ENCODE data around the gene BTBD19. TPM values are rescaled to one million over a fixed set of nuclear protein-coding genes. Genes with fewer than 3 reads are reported as not detected.
"Not testable (repeated sequence)": the region's sequence is repeated elsewhere in the genome, so short reads cannot be mapped to it uniquely, and the experiment has no call there.

Gene BTBD19
- total RNA-seq, 1 donor from 2014 or later, result 10.1 TPM

- no peak for DNase-seq (ENCODE audit: low spot score)
Measured at GRCh38 chr1:44828003-44828651, 19.8 kb downstream of the BTBD19 start.

GRCh38 chr1:44828841-44829440 is 20.6 kb downstream of the BTBD19 start:
- DNase-seq (ENCODE audit: low spot score), result no peak

- no peak for DNase-seq (ENCODE audit: low spot score)
Measured at GRCh38 chr1:44829506-44830384, 21.4 kb downstream of the BTBD19 start.

- no peak for DNase-seq (ENCODE audit: low spot score)
Measured at GRCh38 chr1:44830900-44831304, 22.6 kb downstream of the BTBD19 start.

- DNase-seq (ENCODE audit: low spot score), result no peak
Measured at GRCh38 chr1:44831516-44831915, 23.2 kb downstream of the BTBD19 start.

GRCh38 chr1:44832056-44832705 is 23.9 kb downstream of the BTBD19 start:
- no peak for DNase-seq (ENCODE audit: low spot score)

GRCh38 chr1:44834328-44834727 is 26.0 kb downstream of the BTBD19 start:
- DNase-seq (ENCODE audit: low spot score), result no peak

- peak; percentile 78 for DNase-seq (ENCODE audit: low spot score)
Measured at GRCh38 chr1:44835738-44836675, 27.7 kb downstream of the BTBD19 start.

- not testable (repeated sequence) for DNase-seq (ENCODE audit: low spot score)
Measured at GRCh38 chr1:44838294-44838693, 30.0 kb downstream of the BTBD19 start.

GRCh38 chr1:44839576-44839975 is 31.3 kb downstream of the BTBD19 start:
- no peak for DNase-seq (ENCODE audit: low spot score)

GRCh38 chr1:44842486-44842861 is 34.2 kb downstream of the BTBD19 start:
- DNase-seq (ENCODE audit: low spot score), result no peak

GRCh38 chr1:44842862-44843655 is 34.7 kb downstream of the BTBD19 start, which contains the start of gene PTCH2:
Gene PTCH2, minus strand, starts transcription at chr1:44843253. Its CDS starts 321 bp downstream, at chr1:44842932.
- peak; percentile 73 for DNase-seq (ENCODE audit: low spot score)

- no peak for DNase-seq (ENCODE audit: low spot score)
Measured at GRCh38 chr1:44846985-44847384, 38.7 kb downstream of the BTBD19 start.

GRCh38 chr1:44847845-44848244 is 39.5 kb downstream of the BTBD19 start:
- DNase-seq (ENCODE audit: low spot score), result no peak

GRCh38 chr1:44848456-44849181 is 40.3 kb downstream of the BTBD19 start:
- DNase-seq (ENCODE audit: low spot score), result no peak

- DNase-seq (ENCODE audit: low spot score), result no peak
Measured at GRCh38 chr1:44849575-44850132, 41.3 kb downstream of the BTBD19 start.

- no peak for DNase-seq (ENCODE audit: low spot score)
Measured at GRCh38 chr1:44851308-44851707, 43.0 kb downstream of the BTBD19 start.

GRCh38 chr1:44853201-44853600 is 44.9 kb downstream of the BTBD19 start:
- no peak for DNase-seq (ENCODE audit: low spot score)

- DNase-seq (ENCODE audit: low spot score), result no peak
Measured at GRCh38 chr1:44854970-44855369, 46.6 kb downstream of the BTBD19 start.
